Measurements from ENCODE around the gene NANOS2. TPM values are rescaled to one million over a fixed set of nuclear protein-coding genes. Genes with fewer than 3 reads are reported as not detected.

The NANOS2 gene
- total and polyA plus RNA-seq, 4 donors: not detected

DNA sequence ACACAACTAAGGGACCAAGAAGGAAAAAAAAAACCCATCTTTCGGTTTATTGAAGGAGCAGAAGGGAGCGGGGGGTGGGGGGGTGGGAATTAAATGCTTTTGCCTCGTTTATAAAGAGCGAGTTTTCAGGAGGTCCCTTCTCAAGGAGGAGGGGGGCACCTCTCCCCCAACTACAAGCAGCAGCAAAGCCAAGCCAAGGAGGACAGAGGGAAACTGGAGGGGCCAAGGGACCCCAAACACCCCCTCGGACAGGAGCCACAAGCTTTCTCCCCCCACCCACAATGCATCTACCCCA is 31.0 kb downstream of the NANOS2 start:
- H3K36me3 ChIP-seq (ENCODE audit: control insufficient read depth in 4 of 4, insufficient read depth in 3 of 4, low read depth in 1 of 4, low read length in 3 of 4): no peaks in the 10 kb centered on the region
- peak overlapping the region in 2 of 3 donors; percentile 37 to 81 for H3K4me3 ChIP-seq (ENCODE audit: low read depth in 1 of 3, low read length in 3 of 3)
- H3K27ac ChIP-seq (ENCODE audit: low read depth in 1 of 2, low read length in 2 of 2): peak overlapping the region; percentile 32 to 67
- TF ChIP-seq EGR1 (IDR thresholded peaks at IDR 0.05; ENCODE audit: low read depth in 2 of 2) (no peak), RXRA (IDR thresholded peaks at IDR 0.05) (no peak), GABPA (IDR thresholded peaks at IDR 0.05 in 1 of 2, conservative IDR thresholded peaks at IDR 0.05 in 1 of 2) (no peak), HNF4G (IDR thresholded peaks at IDR 0.05) (no peak), YY1 (IDR thresholded peaks at IDR 0.05) (no peak), FOXA1 (IDR thresholded peaks at IDR 0.05) (no peak), FOXA2 (IDR thresholded peaks at IDR 0.05) (no peak), NR2F2 (IDR thresholded peaks at IDR 0.05) (no peak)
- TF ChIP-seq, protein P1, sequence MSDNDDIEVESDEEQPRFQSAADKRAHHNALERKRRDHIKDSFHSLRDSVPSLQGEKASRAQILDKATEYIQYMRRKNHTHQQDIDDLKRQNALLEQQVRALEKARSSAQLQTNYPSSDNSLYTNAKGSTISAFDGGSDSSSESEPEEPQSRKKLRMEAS (IDR thresholded peaks at IDR 0.05): no peak
- DNase-seq (ENCODE audit: low spot score): no peak
- H3K27me3 ChIP-seq (ENCODE audit: control insufficient read depth in 4 of 4, insufficient read depth in 4 of 4, low read length in 3 of 4): no peaks in the 10 kb centered on the region
- H3K9ac ChIP-seq (ENCODE audit: low read depth in 1 of 2, low read length in 2 of 2): peak overlapping the region in 1 of 2 donors; percentile 64
- no peaks in the 10 kb centered on the region for H3K9me3 ChIP-seq (ENCODE audit: control insufficient read depth in 4 of 4, low read length in 3 of 4)
- peaks cover 23 to 66% (median 41%) of the 10 kb centered on the region in 4 donors for H3K4me1 ChIP-seq (ENCODE audit: control insufficient read depth in 4 of 4, insufficient read depth in 4 of 4, low read length in 3 of 4)
- WGBS: 10% methylated on average over 5 of the region's 5 CpGs

DNA sequence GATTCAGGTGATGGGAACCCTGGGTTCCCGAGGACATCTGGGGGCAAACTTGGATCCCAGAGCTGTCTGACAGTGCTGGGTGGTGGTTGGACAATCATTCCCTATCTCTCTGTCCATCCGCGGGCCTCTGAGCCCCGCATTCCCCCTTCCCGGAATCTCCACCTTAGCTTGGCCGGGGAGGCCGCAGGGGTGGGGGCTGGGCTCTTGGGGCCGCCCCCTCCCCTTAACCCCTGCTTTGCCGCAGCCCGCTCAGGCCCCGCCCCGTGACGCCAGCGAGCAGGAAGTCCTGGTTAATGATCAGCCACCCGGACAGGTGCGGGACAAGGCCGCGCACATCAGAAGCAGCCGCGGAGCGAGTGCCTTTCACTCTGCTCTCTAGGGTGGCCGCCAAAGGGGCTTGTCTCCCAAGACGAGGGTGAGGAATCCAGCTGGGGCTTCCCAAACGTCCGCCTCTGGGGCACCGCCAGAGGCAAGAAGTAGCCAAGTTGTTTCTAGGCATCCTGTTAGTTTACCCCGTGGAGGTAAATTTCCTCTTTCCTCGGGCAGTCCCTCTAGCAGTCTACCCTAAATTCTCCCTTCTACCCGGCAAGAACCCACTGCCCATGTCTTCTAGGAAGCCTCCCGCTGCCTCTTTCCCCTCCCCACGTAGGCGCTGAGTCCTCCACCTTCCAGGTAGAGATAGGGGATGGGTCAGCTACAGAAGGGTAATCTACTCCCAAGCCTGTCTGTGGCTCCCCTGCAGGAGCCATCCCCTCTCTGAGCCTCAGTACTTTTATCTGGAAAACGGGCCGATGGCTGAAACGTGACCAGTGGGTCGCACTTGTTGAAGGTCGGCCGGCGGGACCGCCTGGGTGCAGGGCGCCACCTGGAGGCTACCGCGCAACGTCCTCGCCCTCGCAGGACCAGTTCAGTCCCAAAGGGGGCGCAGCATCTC is 31.7 kb downstream of the NANOS2 start:
- WGBS: 6% methylated on average over 47 of the region's 47 CpGs
- H3K9ac ChIP-seq (ENCODE audit: low read depth in 1 of 2, low read length in 2 of 2): peak overlapping the region; percentile 75 to 87
- H3K4me3 ChIP-seq (ENCODE audit: low read depth in 1 of 3, low read length in 3 of 3): peak overlapping the region; percentile 64 to 81 (median 67)
- no peaks in the 10 kb centered on the region for H3K27me3 ChIP-seq (ENCODE audit: control insufficient read depth in 4 of 4, insufficient read depth in 4 of 4, low read length in 3 of 4)
- DNase-seq (ENCODE audit: low spot score): peak; percentile 91
- peak; percentile 91 to 92 for TF ChIP-seq RAD21 (IDR thresholded peaks at IDR 0.05)
- peak; percentile 39 for TF ChIP-seq YY1 (IDR thresholded peaks at IDR 0.05)
- TF ChIP-seq, protein P2, sequence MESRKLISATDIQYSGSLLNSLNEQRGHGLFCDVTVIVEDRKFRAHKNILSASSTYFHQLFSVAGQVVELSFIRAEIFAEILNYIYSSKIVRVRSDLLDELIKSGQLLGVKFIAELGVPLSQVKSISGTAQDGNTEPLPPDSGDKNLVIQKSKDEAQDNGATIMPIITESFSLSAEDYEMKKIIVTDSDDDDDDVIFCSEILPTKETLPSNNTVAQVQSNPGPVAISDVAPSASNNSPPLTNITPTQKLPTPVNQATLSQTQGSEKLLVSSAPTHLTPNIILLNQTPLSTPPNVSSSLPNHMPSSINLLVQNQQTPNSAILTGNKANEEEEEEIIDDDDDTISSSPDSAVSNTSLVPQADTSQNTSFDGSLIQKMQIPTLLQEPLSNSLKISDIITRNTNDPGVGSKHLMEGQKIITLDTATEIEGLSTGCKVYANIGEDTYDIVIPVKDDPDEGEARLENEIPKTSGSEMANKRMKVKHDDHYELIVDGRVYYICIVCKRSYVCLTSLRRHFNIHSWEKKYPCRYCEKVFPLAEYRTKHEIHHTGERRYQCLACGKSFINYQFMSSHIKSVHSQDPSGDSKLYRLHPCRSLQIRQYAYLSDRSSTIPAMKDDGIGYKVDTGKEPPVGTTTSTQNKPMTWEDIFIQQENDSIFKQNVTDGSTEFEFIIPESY (IDR thresholded peaks at IDR 0.05): no peak
- TF ChIP-seq EGR1 (IDR thresholded peaks at IDR 0.05; ENCODE audit: low read depth in 2 of 2): peak; percentile 51 to 71
- no peak for TF ChIP-seq NR2F2 (IDR thresholded peaks at IDR 0.05)
- TF ChIP-seq FOXA1 (IDR thresholded peaks at IDR 0.05): peak; percentile 14
- peak; percentile 24 to 48 for TF ChIP-seq HNF4A (conservative IDR thresholded peaks at IDR 0.05)
- no peak for TF ChIP-seq HNF4G (IDR thresholded peaks at IDR 0.05)
- TF ChIP-seq, protein P3, sequence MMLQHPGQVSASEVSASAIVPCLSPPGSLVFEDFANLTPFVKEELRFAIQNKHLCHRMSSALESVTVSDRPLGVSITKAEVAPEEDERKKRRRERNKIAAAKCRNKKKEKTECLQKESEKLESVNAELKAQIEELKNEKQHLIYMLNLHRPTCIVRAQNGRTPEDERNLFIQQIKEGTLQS (IDR thresholded peaks at IDR 0.05): no peak
- TF ChIP-seq, protein P1 (IDR thresholded peaks at IDR 0.05): peak; percentile 57
- peak; percentile 21 to 24 for TF ChIP-seq JUND (IDR thresholded peaks at IDR 0.05)
- TF ChIP-seq, protein P4, sequence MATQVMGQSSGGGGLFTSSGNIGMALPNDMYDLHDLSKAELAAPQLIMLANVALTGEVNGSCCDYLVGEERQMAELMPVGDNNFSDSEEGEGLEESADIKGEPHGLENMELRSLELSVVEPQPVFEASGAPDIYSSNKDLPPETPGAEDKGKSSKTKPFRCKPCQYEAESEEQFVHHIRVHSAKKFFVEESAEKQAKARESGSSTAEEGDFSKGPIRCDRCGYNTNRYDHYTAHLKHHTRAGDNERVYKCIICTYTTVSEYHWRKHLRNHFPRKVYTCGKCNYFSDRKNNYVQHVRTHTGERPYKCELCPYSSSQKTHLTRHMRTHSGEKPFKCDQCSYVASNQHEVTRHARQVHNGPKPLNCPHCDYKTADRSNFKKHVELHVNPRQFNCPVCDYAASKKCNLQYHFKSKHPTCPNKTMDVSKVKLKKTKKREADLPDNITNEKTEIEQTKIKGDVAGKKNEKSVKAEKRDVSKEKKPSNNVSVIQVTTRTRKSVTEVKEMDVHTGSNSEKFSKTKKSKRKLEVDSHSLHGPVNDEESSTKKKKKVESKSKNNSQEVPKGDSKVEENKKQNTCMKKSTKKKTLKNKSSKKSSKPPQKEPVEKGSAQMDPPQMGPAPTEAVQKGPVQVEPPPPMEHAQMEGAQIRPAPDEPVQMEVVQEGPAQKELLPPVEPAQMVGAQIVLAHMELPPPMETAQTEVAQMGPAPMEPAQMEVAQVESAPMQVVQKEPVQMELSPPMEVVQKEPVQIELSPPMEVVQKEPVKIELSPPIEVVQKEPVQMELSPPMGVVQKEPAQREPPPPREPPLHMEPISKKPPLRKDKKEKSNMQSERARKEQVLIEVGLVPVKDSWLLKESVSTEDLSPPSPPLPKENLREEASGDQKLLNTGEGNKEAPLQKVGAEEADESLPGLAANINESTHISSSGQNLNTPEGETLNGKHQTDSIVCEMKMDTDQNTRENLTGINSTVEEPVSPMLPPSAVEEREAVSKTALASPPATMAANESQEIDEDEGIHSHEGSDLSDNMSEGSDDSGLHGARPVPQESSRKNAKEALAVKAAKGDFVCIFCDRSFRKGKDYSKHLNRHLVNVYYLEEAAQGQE (IDR thresholded peaks at IDR 0.05): peak; percentile 42
- TF ChIP-seq, protein P5, sequence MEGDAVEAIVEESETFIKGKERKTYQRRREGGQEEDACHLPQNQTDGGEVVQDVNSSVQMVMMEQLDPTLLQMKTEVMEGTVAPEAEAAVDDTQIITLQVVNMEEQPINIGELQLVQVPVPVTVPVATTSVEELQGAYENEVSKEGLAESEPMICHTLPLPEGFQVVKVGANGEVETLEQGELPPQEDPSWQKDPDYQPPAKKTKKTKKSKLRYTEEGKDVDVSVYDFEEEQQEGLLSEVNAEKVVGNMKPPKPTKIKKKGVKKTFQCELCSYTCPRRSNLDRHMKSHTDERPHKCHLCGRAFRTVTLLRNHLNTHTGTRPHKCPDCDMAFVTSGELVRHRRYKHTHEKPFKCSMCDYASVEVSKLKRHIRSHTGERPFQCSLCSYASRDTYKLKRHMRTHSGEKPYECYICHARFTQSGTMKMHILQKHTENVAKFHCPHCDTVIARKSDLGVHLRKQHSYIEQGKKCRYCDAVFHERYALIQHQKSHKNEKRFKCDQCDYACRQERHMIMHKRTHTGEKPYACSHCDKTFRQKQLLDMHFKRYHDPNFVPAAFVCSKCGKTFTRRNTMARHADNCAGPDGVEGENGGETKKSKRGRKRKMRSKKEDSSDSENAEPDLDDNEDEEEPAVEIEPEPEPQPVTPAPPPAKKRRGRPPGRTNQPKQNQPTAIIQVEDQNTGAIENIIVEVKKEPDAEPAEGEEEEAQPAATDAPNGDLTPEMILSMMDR (IDR thresholded peaks at IDR 0.05; ENCODE audit: low read depth, low read length, missing input control): peak; percentile 100
- no peak for TF ChIP-seq FOXA2 (IDR thresholded peaks at IDR 0.05)
- peak; percentile 66 for TF ChIP-seq SP1 (IDR thresholded peaks at IDR 0.05)
- TF ChIP-seq GABPA (IDR thresholded peaks at IDR 0.05 in 1 of 2, conservative IDR thresholded peaks at IDR 0.05 in 1 of 2): peak in 1 of 2 donors; percentile 58
- TF ChIP-seq RXRA (IDR thresholded peaks at IDR 0.05): peak; percentile 28 to 62
- TF ChIP-seq TAF1 (conservative IDR thresholded peaks at IDR 0.05): peak; percentile 69
- no peaks in the 10 kb centered on the region for H3K36me3 ChIP-seq (ENCODE audit: control insufficient read depth in 4 of 4, insufficient read depth in 3 of 4, low read depth in 1 of 4, low read length in 3 of 4)
- peaks cover 23 to 70% (median 42%) of the 10 kb centered on the region in 4 donors for H3K4me1 ChIP-seq (ENCODE audit: control insufficient read depth in 4 of 4, insufficient read depth in 4 of 4, low read length in 3 of 4)
- no peaks in the 10 kb centered on the region for H3K9me3 ChIP-seq (ENCODE audit: control insufficient read depth in 4 of 4, low read length in 3 of 4)
- H3K27ac ChIP-seq (ENCODE audit: low read depth in 1 of 2, low read length in 2 of 2): peak overlapping the region; percentile 96 to 98
